HCT116 (cell line): ENCODE results near the gene NXN. TPM values are rescaled to one million over a fixed set of nuclear protein-coding genes. Genes with fewer than 3 reads are reported as not detected.

Experiments
- ATAC-seq: fragments of 200-7000 bp; cut with Tn5 transposase; 2 replicates; pipeline ENCODE4 v1.9.1; 2020; ENCODE audit warnings: mild to moderate bottlenecking, moderate library complexity
- BruUV-seq: library from RNA; stranded (reverse); fragments of 400-500 nt; replicated peaks from 2 replicates; lab custom pipeline; 2021; lab: Mats Ljungman, UMichigan
- CTCF ChIA-PET: fragments of 300-600 bp; sonication (Branson Sonifier 250); formaldehyde crosslinking; loops from one replicate; lab custom pipeline; 2021; ENCODE audit warnings: antibody characterized with exemption; lab: Charles Lee
- POLR2A ChIA-PET: fragments of 300-600, 350-600 bp; sonication (Branson Sonifier 250); formaldehyde crosslinking; loops from one replicate; lab custom pipeline; 2021; ENCODE audit warnings: antibody characterized with exemption; lab: Charles Lee
- RAD21 ChIA-PET, 2 experiments: fragments of 300-600 bp; sonication (Branson Sonifier 250); formaldehyde crosslinking; loops; one replicate each; lab custom pipeline; 2023; ENCODE audit warnings: low total read pairs in 2 of 2; ENCODE audit not compliant: uncharacterized antibody in 2 of 2, unreplicated experiment in 2 of 2, low non-redundant PET in 1 of 2; lab: Charles Lee
- DNase-seq: peaks from one replicate; pipeline ENCODE4 v3.0.0-alpha.2; 2010; ENCODE audit warnings: low read depth, low spot score
- H2AFZ ChIP-seq: fragments of 200-600 bp; shearing (Covaris generic), sonication (generic); 2 replicates; pipeline ENCODE4 v1.6.1; 2017; ENCODE audit warnings: low read depth, mixed run types, mixed read lengths, antibody characterized with exemption, low read length; ENCODE audit not compliant: poor library complexity, severe bottlenecking
- H3K27ac ChIP-seq: 2 replicates; pipeline ENCODE4 v1.5.1; 2012; ENCODE audit warnings: low read depth, low read length
- H3K27me3 ChIP-seq: fragments of 200-600 bp; sonication (generic); 2 replicates; pipeline ENCODE4 v1.6.1; 2016; ENCODE audit warnings: mixed run types, low read length, mixed read lengths; ENCODE audit not compliant: insufficient read depth
- H3K36me3 ChIP-seq, 2 experiments: fragments of 200-500 bp in 1 of 2; fragments of 200-600 bp in 1 of 2; sonication (Bioruptor generic) in 1 of 2; sonication (generic) in 1 of 2; 2 replicates each; pipeline versions ENCODE4 v1.5.1 to v1.6.1; 2014 to 2016; ENCODE audit warnings: low read length in 2 of 2, inconsistent platforms in 1 of 2, mixed read lengths in 1 of 2, mixed run types in 1 of 2; ENCODE audit not compliant: insufficient read depth in 2 of 2, control insufficient read depth in 1 of 2
- H3K4me1 ChIP-seq, 2 experiments: fragments of 200-600 bp in 1 of 2; sonication (generic) in 1 of 2; 2 replicates each; pipeline versions ENCODE4 v1.5.1 to v1.6.1; 2012 to 2017; ENCODE audit warnings: low read length in 2 of 2, inconsistent platforms in 1 of 2, mild to moderate bottlenecking in 1 of 2, mixed read lengths in 1 of 2, mixed run types in 1 of 2, moderate library complexity in 1 of 2; ENCODE audit not compliant: insufficient read depth in 2 of 2, control insufficient read depth in 1 of 2
- H3K4me2 ChIP-seq: fragments of 200-600 bp; sonication (generic); 2 replicates; pipeline ENCODE4 v1.6.1; 2017; ENCODE audit warnings: mixed run types, low read length, mixed read lengths
- H3K4me3 ChIP-seq, 2 experiments: fragments of 200-600 bp in 1 of 2; sonication (generic) in 1 of 2; replicated peaks in 1 of 2; 2 replicates each; pipeline ENCODE4 v1.5.1; 2011 to 2016; ENCODE audit warnings: low read length in 2 of 2, control low read depth in 1 of 2, low read depth in 1 of 2, mild to moderate bottlenecking in 1 of 2, mixed read lengths in 1 of 2, mixed run types in 1 of 2
- H3K79me2 ChIP-seq: fragments of 200-600 bp; sonication (generic); 2 replicates; pipeline ENCODE4 v1.6.1; 2017; ENCODE audit warnings: mild to moderate bottlenecking, mixed run types, low read length, moderate library complexity, mixed read lengths; ENCODE audit not compliant: insufficient read depth
- H3K9ac ChIP-seq: fragments of 200-600 bp; sonication (generic); 2 replicates; pipeline ENCODE4 v1.6.1; 2016; ENCODE audit warnings: low read length, mixed read lengths
- H3K9me2 ChIP-seq: fragments of 200-600 bp; sonication (generic), shearing (Covaris generic); 2 replicates; pipeline ENCODE4 v1.6.1; 2017; ENCODE audit warnings: mixed run types, mild to moderate bottlenecking, moderate library complexity; ENCODE audit not compliant: insufficient read depth
- H3K9me3 ChIP-seq, 2 experiments: fragments of 200-500 bp in 1 of 2; fragments of 200-600 bp in 1 of 2; sonication (Bioruptor generic) in 1 of 2; sonication (generic) in 1 of 2; 2 replicates each; pipeline ENCODE4 v1.6.1; 2014 to 2017; ENCODE audit warnings: low read length in 2 of 2, mixed read lengths in 2 of 2, inconsistent platforms in 1 of 2, low read depth in 1 of 2, mild to moderate bottlenecking in 1 of 2, mixed run types in 1 of 2, moderate library complexity in 1 of 2; ENCODE audit not compliant: control insufficient read depth in 1 of 2, insufficient read depth in 1 of 2
- H4K20me1 ChIP-seq: fragments of 200-600 bp; sonication (generic), shearing (Covaris generic); 2 replicates; pipeline ENCODE4 v1.6.1; 2017; ENCODE audit warnings: mixed run types, mild to moderate bottlenecking, moderate library complexity; ENCODE audit not compliant: insufficient read depth
- CBX3 ChIP-seq: IDR thresholded peaks from 2 replicates; pipeline ENCODE4 v1.6.1; 2012; ENCODE audit warnings: low read depth
- CEBPB ChIP-seq: IDR thresholded peaks from 2 replicates; pipeline ENCODE4 v1.6.1; 2012; ENCODE audit warnings: low read depth
- EGR1 ChIP-seq: IDR thresholded peaks from 2 replicates; pipeline ENCODE4 v1.6.1; 2012; ENCODE audit warnings: low read depth
- ELF1 ChIP-seq: IDR thresholded peaks from 2 replicates; pipeline ENCODE4 v1.6.1; 2012; ENCODE audit warnings: low read depth, borderline replicate concordance
- JUND ChIP-seq: IDR thresholded peaks from 2 replicates; pipeline ENCODE4 v1.6.1; 2012
- POLR2A ChIP-seq: IDR thresholded peaks from 2 replicates; pipeline ENCODE4 v1.7.0; 2011; ENCODE audit warnings: borderline replicate concordance; ENCODE audit not compliant: insufficient read depth, insufficient read length; ENCODE audit errors: extremely low read depth
- POLR2AphosphoS5 ChIP-seq: IDR thresholded peaks from 2 replicates; pipeline ENCODE4 v1.6.1; 2011; ENCODE audit warnings: mild to moderate bottlenecking, low read depth, low read length, moderate library complexity
- RAD21 ChIP-seq: IDR thresholded peaks from 2 replicates; pipeline ENCODE4 v1.6.1; 2012; ENCODE audit warnings: low read depth, mild to moderate bottlenecking
- SIN3A ChIP-seq: IDR thresholded peaks from 2 replicates; pipeline ENCODE4 v1.6.1; 2012; ENCODE audit warnings: low read depth
- SRF ChIP-seq: IDR thresholded peaks from 2 replicates; pipeline ENCODE4 v1.6.1; 2012; ENCODE audit warnings: low read depth
- TCF7L2 ChIP-seq: IDR thresholded peaks from 2 replicates; pipeline ENCODE4 v1.7.0; 2011; ENCODE audit warnings: borderline replicate concordance, inconsistent platforms; ENCODE audit not compliant: insufficient read depth, insufficient read length; ENCODE audit errors: extremely low read depth
- intact Hi-C: fragments of 100-400 bp; cut with micrococcal nuclease; formaldehyde crosslinking; loops from 2 replicates; pipeline ENCODE4 v1.10.0; 2022
- total RNA-seq: library from RNA; stranded (reverse); gene quantifications from one replicate; pipeline ENCODE4 v1.2.1, GENCODE V29; 2021; ENCODE audit not compliant: unreplicated experiment
- TF ChIP-seq, protein P1 (sequence below): IDR thresholded peaks from 2 replicates; pipeline ENCODE4 v1.6.1; 2011; ENCODE audit warnings: mild to moderate bottlenecking, low read length, moderate library complexity; ENCODE audit not compliant: insufficient replicate concordance; ENCODE audit errors: extremely low read depth
- TF ChIP-seq, protein P2 (sequence below): IDR thresholded peaks from 2 replicates; pipeline ENCODE4 v1.6.1; 2012

Gene NXN
- total RNA-seq, 1 experiment from 2014 or later, result 83.7 TPM

GRCh38 chr17:965311-965989 lies 14.1 kb downstream of the NXN start:
- BruUV-seq, result no TSS peak
- H3K79me2 ChIP-seq, result peaks cover 95% of the 10 kb centered on the region
- no peak overlapping the region for H3K27ac ChIP-seq
- ChIA-PET POLR2A (no interaction called here), CTCF (no interaction called here), RAD21 (no interaction called here)
- intact Hi-C loops, result no loop called here
- TF ChIP-seq ELF1 (no peak), RAD21 (no peak), CEBPB (no peak), JUND (no peak), CBX3 (no peak), POLR2A (no peak), POLR2AphosphoS5 (no peak), TCF7L2 (no peak), SRF (no peak), SIN3A (no peak), EGR1 (no peak)
- TF ChIP-seq, protein P1, sequence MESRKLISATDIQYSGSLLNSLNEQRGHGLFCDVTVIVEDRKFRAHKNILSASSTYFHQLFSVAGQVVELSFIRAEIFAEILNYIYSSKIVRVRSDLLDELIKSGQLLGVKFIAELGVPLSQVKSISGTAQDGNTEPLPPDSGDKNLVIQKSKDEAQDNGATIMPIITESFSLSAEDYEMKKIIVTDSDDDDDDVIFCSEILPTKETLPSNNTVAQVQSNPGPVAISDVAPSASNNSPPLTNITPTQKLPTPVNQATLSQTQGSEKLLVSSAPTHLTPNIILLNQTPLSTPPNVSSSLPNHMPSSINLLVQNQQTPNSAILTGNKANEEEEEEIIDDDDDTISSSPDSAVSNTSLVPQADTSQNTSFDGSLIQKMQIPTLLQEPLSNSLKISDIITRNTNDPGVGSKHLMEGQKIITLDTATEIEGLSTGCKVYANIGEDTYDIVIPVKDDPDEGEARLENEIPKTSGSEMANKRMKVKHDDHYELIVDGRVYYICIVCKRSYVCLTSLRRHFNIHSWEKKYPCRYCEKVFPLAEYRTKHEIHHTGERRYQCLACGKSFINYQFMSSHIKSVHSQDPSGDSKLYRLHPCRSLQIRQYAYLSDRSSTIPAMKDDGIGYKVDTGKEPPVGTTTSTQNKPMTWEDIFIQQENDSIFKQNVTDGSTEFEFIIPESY, result no peak
- TF ChIP-seq, protein P2, sequence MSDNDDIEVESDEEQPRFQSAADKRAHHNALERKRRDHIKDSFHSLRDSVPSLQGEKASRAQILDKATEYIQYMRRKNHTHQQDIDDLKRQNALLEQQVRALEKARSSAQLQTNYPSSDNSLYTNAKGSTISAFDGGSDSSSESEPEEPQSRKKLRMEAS, result no peak
- H2AFZ ChIP-seq, result no peak overlapping the region
- H3K9ac ChIP-seq, result no peak overlapping the region; the same call in 1 of the 2 replicates
- 0 out of 4 replicates have a peak, but pooled peaks cover 0 to 4% of the 10 kb centered on the region in 2 experiments for H3K36me3 ChIP-seq
- DNase-seq (no peak), ATAC-seq (no peak)
- H3K27me3 ChIP-seq, result no peaks in the 10 kb centered on the region
- peaks cover 45 to 81% of the 10 kb centered on the region in 2 experiments for H3K4me1 ChIP-seq
- H3K4me2 ChIP-seq, result no peak overlapping the region
- H3K4me3 ChIP-seq, result no peak overlapping the region
- no peaks in the 10 kb centered on the region for H3K9me2 ChIP-seq
- no peaks in the 10 kb centered on the region for H3K9me3 ChIP-seq
- H4K20me1 ChIP-seq, result no peaks in the 10 kb centered on the region
